IMR-90 (cell line): Measurements from ENCODE around the gene LUZP4.

ENCODE experiments used
- CEBPB ChIP-seq: IDR thresholded peaks from 2 replicates; pipeline ENCODE4 v1.6.1; 2012; ENCODE audit warnings: low read depth, low read length, improper control_type of control experiment
- FOS ChIP-seq: fragments of 150-350 bp; IDR thresholded peaks from 2 replicates; pipeline ENCODE4 v1.6.1; 2016; ENCODE audit warnings: low read depth, low read length
- POLR2A ChIP-seq: IDR thresholded peaks from 2 replicates; pipeline ENCODE4 v1.6.1; 2012; ENCODE audit warnings: mild to moderate bottlenecking, low read depth, low read length
- TF ChIP-seq, protein P1 (sequence below): conservative IDR thresholded peaks from 2 replicates; pipeline ENCODE4 v1.5.1; 2012; ENCODE audit warnings: mild to moderate bottlenecking, low read depth, low read length, improper control_type of control experiment
- TF ChIP-seq, protein P2 (sequence below): fragments of 150-350 bp; IDR thresholded peaks from 2 replicates; pipeline ENCODE4 v1.6.1; 2017; ENCODE audit warnings: mild to moderate bottlenecking, antibody characterized with exemption, low read length, low read depth

- TF ChIP-seq, protein P1, sequence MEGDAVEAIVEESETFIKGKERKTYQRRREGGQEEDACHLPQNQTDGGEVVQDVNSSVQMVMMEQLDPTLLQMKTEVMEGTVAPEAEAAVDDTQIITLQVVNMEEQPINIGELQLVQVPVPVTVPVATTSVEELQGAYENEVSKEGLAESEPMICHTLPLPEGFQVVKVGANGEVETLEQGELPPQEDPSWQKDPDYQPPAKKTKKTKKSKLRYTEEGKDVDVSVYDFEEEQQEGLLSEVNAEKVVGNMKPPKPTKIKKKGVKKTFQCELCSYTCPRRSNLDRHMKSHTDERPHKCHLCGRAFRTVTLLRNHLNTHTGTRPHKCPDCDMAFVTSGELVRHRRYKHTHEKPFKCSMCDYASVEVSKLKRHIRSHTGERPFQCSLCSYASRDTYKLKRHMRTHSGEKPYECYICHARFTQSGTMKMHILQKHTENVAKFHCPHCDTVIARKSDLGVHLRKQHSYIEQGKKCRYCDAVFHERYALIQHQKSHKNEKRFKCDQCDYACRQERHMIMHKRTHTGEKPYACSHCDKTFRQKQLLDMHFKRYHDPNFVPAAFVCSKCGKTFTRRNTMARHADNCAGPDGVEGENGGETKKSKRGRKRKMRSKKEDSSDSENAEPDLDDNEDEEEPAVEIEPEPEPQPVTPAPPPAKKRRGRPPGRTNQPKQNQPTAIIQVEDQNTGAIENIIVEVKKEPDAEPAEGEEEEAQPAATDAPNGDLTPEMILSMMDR = no peak
- TF ChIP-seq POLR2A (no peak), CEBPB (no peak), FOS (no peak)
- TF ChIP-seq, protein P2, sequence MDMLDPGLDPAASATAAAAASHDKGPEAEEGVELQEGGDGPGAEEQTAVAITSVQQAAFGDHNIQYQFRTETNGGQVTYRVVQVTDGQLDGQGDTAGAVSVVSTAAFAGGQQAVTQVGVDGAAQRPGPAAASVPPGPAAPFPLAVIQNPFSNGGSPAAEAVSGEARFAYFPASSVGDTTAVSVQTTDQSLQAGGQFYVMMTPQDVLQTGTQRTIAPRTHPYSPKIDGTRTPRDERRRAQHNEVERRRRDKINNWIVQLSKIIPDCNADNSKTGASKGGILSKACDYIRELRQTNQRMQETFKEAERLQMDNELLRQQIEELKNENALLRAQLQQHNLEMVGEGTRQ = no peak
Measured at GRCh38 chrX:115255003-115255402, 34.5 kb upstream of the LUZP4 start.
